Adipose tissue (tissue), 3 donors: ENCODE data around the gene PDE6H. TPM values are rescaled to one million over a fixed set of nuclear protein-coding genes. Genes with fewer than 3 reads are reported as not detected.

Experiments
- H3K27ac ChIP-seq: one replicate; pipeline ENCODE4 v1.5.1; 2013; ENCODE audit warnings: low read depth, low read length
- WGBS, 3 donors: extraction: QIAGEN DNeasy Blood & Tissue Kit; methylation state at CpG; one replicate each; pipeline ENCODE4 v1.1.7; 2013; 5-methylcytosine and 5-hydroxymethylcytosine counted together
- polyA plus RNA-seq, 3 donors: library from polyadenylated mRNA; stranded (reverse); fragments of 200-250 nt; gene quantifications; one replicate each; pipeline ENCODE4 v1.2.3, GENCODE V29; 2013
- donor health status: healthy with polysubstance abuse.
- donor health status: Bipolar disorder and iron deficiency.
- donor health status: healthy.

PDE6H gene
- not detected for polyA plus RNA-seq

- no peak within 1 kb of the TSS for H3K27ac ChIP-seq
- 89 to 97% (median 95%) methylated on average over 2 of the region's 2 CpGs for WGBS, 3 donors
These were observed at the start of gene PDE6H for GRCh38 chr12:14972816-14973215. PDE6H (plus strand) TSS chr12:14973042; CDS start chr12:14978013, 4,971 bp downstream.

GRCh38 chr12:14923944-14924343, 48.9 kb upstream of the PDE6H start:
- 76 to 91% (median 86%) methylated on average over 2 of the region's 2 CpGs for WGBS, 3 donors
- no peak overlapping the region for H3K27ac ChIP-seq

- H3K27ac ChIP-seq = no peak overlapping the region
- 68 to 99% (median 98%) methylated on average over 3 of the region's 3 CpGs for WGBS, 3 donors
These were observed 48.3 kb upstream of the PDE6H start for GRCh38 chr12:14924541-14924940.

GRCh38 chr12:14927267-14927666, 45.6 kb upstream of the PDE6H start:
- H3K27ac ChIP-seq = no peak overlapping the region
- 87 to 90% (median 89%) methylated on average over 3 of the region's 3 CpGs for WGBS, 3 donors

- H3K27ac ChIP-seq = no peak overlapping the region
- 19 to 48% (median 40%) methylated on average over 4 of the region's 4 CpGs for WGBS, 3 donors
These were observed 43.9 kb upstream of the PDE6H start for GRCh38 chr12:14928931-14929330.

- no peak overlapping the region for H3K27ac ChIP-seq
These were observed 42.5 kb upstream of the PDE6H start for GRCh38 chr12:14930299-14930698.

GRCh38 chr12:14931359-14931758, 41.5 kb upstream of the PDE6H start:
- WGBS, 3 donors = 46 to 89% (median 86%) methylated on average over 4 of the region's 4 CpGs
- no peak overlapping the region for H3K27ac ChIP-seq

GRCh38 chr12:14931791-14932560, 40.9 kb upstream of the PDE6H start:
- 73 to 97% (median 96%) methylated on average over 7 of the region's 7 CpGs for WGBS, 3 donors
- H3K27ac ChIP-seq = no peak overlapping the region

- H3K27ac ChIP-seq = no peak overlapping the region
- WGBS, 3 donors = 52 to 98% (median 96%) methylated on average over 2 of the region's 2 CpGs
These were observed 38.3 kb upstream of the PDE6H start for GRCh38 chr12:14934511-14934910.

GRCh38 chr12:14935031-14935430, 37.8 kb upstream of the PDE6H start:
- H3K27ac ChIP-seq = no peak overlapping the region
- 21 to 79% (median 64%) methylated on average over 4 of the region's 4 CpGs for WGBS, 3 donors

- no peak overlapping the region for H3K27ac ChIP-seq
These were observed 36.5 kb upstream of the PDE6H start for GRCh38 chr12:14936224-14936861.

GRCh38 chr12:14937014-14937413, 35.8 kb upstream of the PDE6H start:
- WGBS, 3 donors = 46 to 96% (median 94%) methylated on average over 3 of the region's 3 CpGs
- no peak overlapping the region for H3K27ac ChIP-seq

More at GRCh38 chr12:14936224-14936861, 36.5 kb upstream of the PDE6H start:
- 43 to 85% (median 81%) methylated on average over 6 of the region's 6 CpGs for WGBS, 3 donors

- whole genome bisulfite sequencing, 3 donors = 28 to 82% (median 55%) methylated on average over 1 of the region's 1 CpG
- no peak overlapping the region for H3K27ac ChIP-seq
These were observed 35.2 kb upstream of the PDE6H start for GRCh38 chr12:14937689-14938088.

- WGBS, 3 donors = 30 to 68% (median 64%) methylated on average over 3 of the region's 3 CpGs
- no peak within 1 kb of the TSS for H3K27ac ChIP-seq
These were observed 34.5 kb upstream of the PDE6H start, which contains the start of gene ERP27 for GRCh38 chr12:14938301-14938700. ERP27 (minus strand) TSS chr12:14938537; CDS start chr12:14938508, 29 bp downstream.

GRCh38 chr12:14941369-14941768, 31.5 kb upstream of the PDE6H start:
- no peak overlapping the region for H3K27ac ChIP-seq
- whole genome bisulfite sequencing, 3 donors = 93 to 97% (median 97%) methylated on average over 2 of the region's 2 CpGs

- 74 to 89% (median 88%) methylated on average over 12 of the region's 12 CpGs for WGBS, 3 donors
- H3K27ac ChIP-seq = no peak overlapping the region
These were observed 30.5 kb upstream of the PDE6H start for GRCh38 chr12:14942196-14942931.

- H3K27ac ChIP-seq = no peak overlapping the region
- 71 to 94% (median 84%) methylated on average over 2 of the region's 2 CpGs for WGBS, 3 donors
These were observed 26.7 kb upstream of the PDE6H start for GRCh38 chr12:14946162-14946561.

GRCh38 chr12:14946861-14947260, 26.0 kb upstream of the PDE6H start:
- no peak overlapping the region for H3K27ac ChIP-seq

GRCh38 chr12:14948672-14949071, 24.2 kb upstream of the PDE6H start:
- WGBS, 3 donors = 7 to 10% (median 8%) methylated on average over 3 of the region's 3 CpGs
- peak overlapping the region; percentile 28 for H3K27ac ChIP-seq

More at GRCh38 chr12:14946861-14947260, 26.0 kb upstream of the PDE6H start:
- WGBS, 3 donors = 33 to 91% (median 74%) methylated on average over 1 of the region's 1 CpG
